Panc1 (cell line): ENCODE measurements around the gene TOR1B. TPM values are rescaled to one million over a fixed set of nuclear protein-coding genes. Genes with fewer than 3 reads are reported as not detected.

Experiments used
- ATAC-seq: fragments of 200-7000 bp; cut with Tn5 transposase; 2 replicates; pipeline ENCODE4 v1.9.1; 2020; ENCODE audit warnings: mild to moderate bottlenecking, moderate library complexity
- BruUV-seq: library from RNA; stranded (reverse); fragments of 400-500 nt; replicated peaks from 2 replicates; lab custom pipeline; 2021; lab: Mats Ljungman, UMichigan
- CTCF ChIA-PET: fragments of 300-600 bp; sonication (Branson Sonifier 250); formaldehyde crosslinking; loops from one replicate; lab custom pipeline; 2022; ENCODE audit warnings: antibody characterized with exemption; lab: Charles Lee
- POLR2A ChIA-PET: fragments of 300-600 bp; sonication (Branson Sonifier 250); formaldehyde crosslinking; loops from one replicate; lab custom pipeline; 2022; ENCODE audit warnings: antibody characterized with exemption; lab: Charles Lee
- DNase-seq: peaks from one replicate; pipeline ENCODE4 v3.0.0-alpha.2; 2010; ENCODE audit warnings: low read depth, low spot score
- H3K27ac ChIP-seq: 2 replicates; pipeline ENCODE4 v1.5.1; 2011; ENCODE audit warnings: mild to moderate bottlenecking, low read length, inconsistent platforms
- H3K27me3 ChIP-seq: fragments of 200-500 bp; sonication (Bioruptor generic); 2 replicates; pipeline ENCODE4 v1.6.0; 2014; ENCODE audit warnings: low read length, inconsistent platforms; ENCODE audit not compliant: control insufficient read depth, insufficient read depth
- H3K36me3 ChIP-seq: fragments of 200-500 bp; sonication (Bioruptor generic); 2 replicates; pipeline ENCODE4 v1.5.1; 2014; ENCODE audit warnings: inconsistent platforms, mild to moderate bottlenecking, low read length, moderate library complexity; ENCODE audit not compliant: control insufficient read depth, insufficient read depth
- H3K4me1 ChIP-seq: 2 replicates; pipeline ENCODE4 v1.5.1; 2011; ENCODE audit warnings: inconsistent platforms, mild to moderate bottlenecking, low read length, moderate library complexity; ENCODE audit not compliant: control insufficient read depth, insufficient read depth
- H3K4me3 ChIP-seq, 2 experiments: 2 replicates each; pipeline ENCODE4 v1.5.1; 2011 to 2012; ENCODE audit warnings: low read depth in 2 of 2, low read length in 2 of 2, mild to moderate bottlenecking in 2 of 2, inconsistent platforms in 1 of 2, moderate library complexity in 1 of 2
- H3K9me3 ChIP-seq: fragments of 200-500 bp; sonication (Bioruptor generic); 2 replicates; pipeline ENCODE4 v1.5.1; 2014; ENCODE audit warnings: low read depth, mild to moderate bottlenecking, inconsistent platforms, low read length, moderate library complexity; ENCODE audit not compliant: control insufficient read depth, insufficient read depth
- POLR2AphosphoS5 ChIP-seq: IDR thresholded peaks from 2 replicates; pipeline ENCODE4 v1.6.1; 2012; ENCODE audit warnings: mild to moderate bottlenecking, low read depth, low read length, moderate library complexity
- SIN3A ChIP-seq: IDR thresholded peaks from 2 replicates; pipeline ENCODE4 v1.6.1; 2012; ENCODE audit warnings: low read depth, mild to moderate bottlenecking, low read length, moderate library complexity, borderline replicate concordance; ENCODE audit not compliant: insufficient read depth
- TCF7L2 ChIP-seq: IDR thresholded peaks from 2 replicates; pipeline ENCODE4 v1.6.1; 2011; ENCODE audit warnings: mild to moderate bottlenecking, low read depth, low read length, inconsistent platforms
- in situ Hi-C: cut with HindIII; loops from 2 replicates; pipeline ENCODE4 v1.10.0; 2016; ENCODE audit warnings: low sequenced_read_pairs, low pct_unique_long_range_greater_than_20kb
- intact Hi-C: fragments of 100-400 bp; cut with micrococcal nuclease; formaldehyde crosslinking; loops from one replicate; pipeline ENCODE4 v1.10.0; 2022; ENCODE audit not compliant: unreplicated experiment
- total RNA-seq: library from RNA; stranded (reverse); gene quantifications from one replicate; pipeline ENCODE4 v1.2.1, GENCODE V29; 2021; ENCODE audit not compliant: unreplicated experiment
- TF ChIP-seq, protein P1 (sequence below), 2 experiments: IDR thresholded peaks; 2 replicates each; pipeline ENCODE4 v1.6.1; 2011 to 2012; ENCODE audit warnings: low read depth in 2 of 2, control low read depth in 1 of 2, low read length in 1 of 2, mild to moderate bottlenecking in 1 of 2, moderate library complexity in 1 of 2; ENCODE audit not compliant: insufficient read depth in 1 of 2
- TF ChIP-seq, protein P2 (sequence below): fragments of 450-650 bp; IDR thresholded peaks from 2 replicates; pipeline ENCODE4 v1.5.1; 2017; ENCODE audit warnings: mild to moderate bottlenecking

TOR1B gene
- total RNA-seq, 1 experiment from 2014 or later: 37.6 TPM

DNA sequence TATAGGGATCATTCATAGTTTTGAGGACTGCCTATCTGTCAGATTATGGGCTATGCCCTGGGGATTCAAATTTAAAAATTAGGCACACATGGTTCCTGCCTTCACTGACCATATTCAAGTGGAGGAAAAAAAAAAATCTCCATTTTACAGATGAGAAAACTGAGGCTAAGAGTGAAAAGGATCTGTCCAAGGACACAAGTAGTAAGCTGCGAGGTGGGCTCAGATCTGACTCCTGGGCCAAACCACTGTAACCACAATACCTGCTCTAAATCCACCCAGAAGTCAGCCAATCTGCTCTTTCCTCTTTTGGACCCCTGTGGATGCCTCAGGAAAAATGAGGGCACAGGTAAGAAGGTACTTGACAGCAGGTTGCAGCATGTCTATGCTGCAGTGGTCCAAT lies 23.8 kb downstream of the TOR1B start:
- H3K4me3 ChIP-seq: no peak overlapping the region
- no peak for TF ChIP-seq TCF7L2
- TF ChIP-seq, protein P1, sequence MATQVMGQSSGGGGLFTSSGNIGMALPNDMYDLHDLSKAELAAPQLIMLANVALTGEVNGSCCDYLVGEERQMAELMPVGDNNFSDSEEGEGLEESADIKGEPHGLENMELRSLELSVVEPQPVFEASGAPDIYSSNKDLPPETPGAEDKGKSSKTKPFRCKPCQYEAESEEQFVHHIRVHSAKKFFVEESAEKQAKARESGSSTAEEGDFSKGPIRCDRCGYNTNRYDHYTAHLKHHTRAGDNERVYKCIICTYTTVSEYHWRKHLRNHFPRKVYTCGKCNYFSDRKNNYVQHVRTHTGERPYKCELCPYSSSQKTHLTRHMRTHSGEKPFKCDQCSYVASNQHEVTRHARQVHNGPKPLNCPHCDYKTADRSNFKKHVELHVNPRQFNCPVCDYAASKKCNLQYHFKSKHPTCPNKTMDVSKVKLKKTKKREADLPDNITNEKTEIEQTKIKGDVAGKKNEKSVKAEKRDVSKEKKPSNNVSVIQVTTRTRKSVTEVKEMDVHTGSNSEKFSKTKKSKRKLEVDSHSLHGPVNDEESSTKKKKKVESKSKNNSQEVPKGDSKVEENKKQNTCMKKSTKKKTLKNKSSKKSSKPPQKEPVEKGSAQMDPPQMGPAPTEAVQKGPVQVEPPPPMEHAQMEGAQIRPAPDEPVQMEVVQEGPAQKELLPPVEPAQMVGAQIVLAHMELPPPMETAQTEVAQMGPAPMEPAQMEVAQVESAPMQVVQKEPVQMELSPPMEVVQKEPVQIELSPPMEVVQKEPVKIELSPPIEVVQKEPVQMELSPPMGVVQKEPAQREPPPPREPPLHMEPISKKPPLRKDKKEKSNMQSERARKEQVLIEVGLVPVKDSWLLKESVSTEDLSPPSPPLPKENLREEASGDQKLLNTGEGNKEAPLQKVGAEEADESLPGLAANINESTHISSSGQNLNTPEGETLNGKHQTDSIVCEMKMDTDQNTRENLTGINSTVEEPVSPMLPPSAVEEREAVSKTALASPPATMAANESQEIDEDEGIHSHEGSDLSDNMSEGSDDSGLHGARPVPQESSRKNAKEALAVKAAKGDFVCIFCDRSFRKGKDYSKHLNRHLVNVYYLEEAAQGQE (IDR thresholded peaks at IDR 0.05; ENCODE audit: insufficient read depth in 1 of 2, low read depth in 2 of 2, low read length in 1 of 2): no peak
- no peak for TF ChIP-seq SIN3A
- TF ChIP-seq POLR2AphosphoS5: no peak
- H3K9me3 ChIP-seq: no peaks in the 10 kb centered on the region
- POLR2A ChIA-PET: no interaction called here
- BruUV-seq: no TSS peak
- intact Hi-C loops: no loop called here
- H3K36me3 ChIP-seq: no peaks in the 10 kb centered on the region; the same call in 1 of the 2 replicates
- ATAC-seq: no peak
- CTCF ChIA-PET: no interaction called here
- no peak overlapping the region for H3K27ac ChIP-seq
- no peaks in the 10 kb centered on the region for H3K4me1 ChIP-seq
- no peak for DNase-seq
- in situ Hi-C loops: no loop called here
- no peaks in the 10 kb centered on the region for H3K27me3 ChIP-seq

DNA sequence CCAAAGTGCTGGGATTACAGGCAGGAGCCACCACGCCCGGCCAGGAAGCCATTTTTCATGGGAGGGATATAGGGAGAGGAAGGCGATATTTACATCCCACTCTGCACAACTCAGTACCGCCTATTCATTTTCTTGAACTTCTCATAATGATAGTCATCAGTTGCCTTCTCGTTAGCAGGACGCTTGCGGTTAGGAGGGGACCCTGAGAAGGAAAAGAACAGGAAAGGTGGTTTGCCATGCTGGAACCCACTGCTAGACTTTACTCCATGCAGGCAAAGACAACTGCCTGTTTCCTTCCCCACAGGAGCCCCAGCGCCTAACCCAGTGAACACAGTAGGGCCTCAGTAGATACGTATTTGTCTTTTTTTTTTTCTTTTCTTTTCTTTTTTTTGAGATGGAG lies 25.1 kb downstream of the TOR1B start:
- Histone ChIP-seq H3K36me3 (peaks cover 3% of the 10 kb centered on the region; the same call in 1 of the 2 replicates), H3K4me3 (no peak overlapping the region), H3K27me3 (no peaks in the 10 kb centered on the region), H3K4me1 (no peaks in the 10 kb centered on the region), H3K27ac (no peak overlapping the region), H3K9me3 (no peaks in the 10 kb centered on the region)
- intact Hi-C loops: no loop called here
- in situ Hi-C loops: no loop called here
- no peak for ATAC-seq
- BruUV-seq: no TSS peak
- TF ChIP-seq POLR2AphosphoS5 (no peak), TCF7L2 (no peak), SIN3A (no peak)
- TF ChIP-seq, protein P2, sequence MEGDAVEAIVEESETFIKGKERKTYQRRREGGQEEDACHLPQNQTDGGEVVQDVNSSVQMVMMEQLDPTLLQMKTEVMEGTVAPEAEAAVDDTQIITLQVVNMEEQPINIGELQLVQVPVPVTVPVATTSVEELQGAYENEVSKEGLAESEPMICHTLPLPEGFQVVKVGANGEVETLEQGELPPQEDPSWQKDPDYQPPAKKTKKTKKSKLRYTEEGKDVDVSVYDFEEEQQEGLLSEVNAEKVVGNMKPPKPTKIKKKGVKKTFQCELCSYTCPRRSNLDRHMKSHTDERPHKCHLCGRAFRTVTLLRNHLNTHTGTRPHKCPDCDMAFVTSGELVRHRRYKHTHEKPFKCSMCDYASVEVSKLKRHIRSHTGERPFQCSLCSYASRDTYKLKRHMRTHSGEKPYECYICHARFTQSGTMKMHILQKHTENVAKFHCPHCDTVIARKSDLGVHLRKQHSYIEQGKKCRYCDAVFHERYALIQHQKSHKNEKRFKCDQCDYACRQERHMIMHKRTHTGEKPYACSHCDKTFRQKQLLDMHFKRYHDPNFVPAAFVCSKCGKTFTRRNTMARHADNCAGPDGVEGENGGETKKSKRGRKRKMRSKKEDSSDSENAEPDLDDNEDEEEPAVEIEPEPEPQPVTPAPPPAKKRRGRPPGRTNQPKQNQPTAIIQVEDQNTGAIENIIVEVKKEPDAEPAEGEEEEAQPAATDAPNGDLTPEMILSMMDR: no peak
- TF ChIP-seq, protein P1 (IDR thresholded peaks at IDR 0.05; ENCODE audit: insufficient read depth in 1 of 2, low read depth in 2 of 2, low read length in 1 of 2): no peak
- CTCF ChIA-PET: interaction anchor here (0.6 kb wide), 2 partner anchors 36 to 380 kb away, joined by 4 to 9 read pairs; no protein-coding TSS in a partner anchor
- POLR2A ChIA-PET: no interaction called here
- DNase-seq: no peak
